Peyer's patch (tissue), 4 donors: ENCODE measurements around the gene CAMK2B.

ENCODE experiments used
- CTCF ChIP-seq, 6 experiments: fragments of 450-650 bp in 4 of 6; fragments of 200-600 bp in 2 of 6; sonication (generic) in 1 of 6; IDR thresholded peaks; one replicate each; pipeline ENCODE4 v1.5.1; 2017 to 2019; ENCODE audit warnings: antibody characterized with exemption in 6 of 6, mild to moderate bottlenecking in 3 of 6, moderate library complexity in 1 of 6
- POLR2A ChIP-seq, 2 donors: fragments of 450-650 bp; IDR thresholded peaks; one replicate each; pipeline ENCODE4 v1.5.1; 2017; ENCODE audit warnings: antibody characterized with exemption in 2 of 2, mild to moderate bottlenecking in 2 of 2, moderate library complexity in 2 of 2

- TF ChIP-seq CTCF (IDR thresholded peaks at IDR 0.05) (no peak), POLR2A (IDR thresholded peaks at IDR 0.05) (no peak)
These were observed 105.4 kb downstream of the CAMK2B start for GRCh38 chr7:44220046-44220357.
